ENCODE measurements around the gene SFXN2. TPM values are rescaled to one million over a fixed set of nuclear protein-coding genes. Genes with fewer than 3 reads are reported as not detected.
"Not testable (repeated sequence)": the region's sequence is repeated elsewhere in the genome, so short reads cannot be mapped to it uniquely, and the experiment has no call there.

The SFXN2 gene
- total RNA-seq, result 12.0 TPM
- long read RNA-seq, full-length matches to known transcripts, result 2 of 9 reads
- long read RNA-seq, partial matches to known transcripts, result 2 of 9 reads
- long read RNA-seq, other reads (novel, unspliced or antisense), result 5 of 9 reads

GRCh38 chr10:102714621-102715455, at the start of gene SFXN2:
TSS of gene SFXN2 (plus strand) at chr10:102714636. CDS start at chr10:102726637, 12,001 bp downstream.
- no peaks in the 10 kb centered on the region for H3K36me3 ChIP-seq
- intact Hi-C loops (cut with DNase I), result no loop called here
- peak within 1 kb of the TSS; percentile 87 for H3K27ac ChIP-seq
- ATAC-seq (no peak), DNase-seq (peak; percentile 81)
- H3K27me3 ChIP-seq, result no peaks in the 10 kb centered on the region
- peak within 1 kb of the TSS; percentile 99 for H3K4me3 ChIP-seq
- H3K4me1 ChIP-seq, result peaks cover 21% of the 10 kb centered on the region
- peak; percentile 9 for TF ChIP-seq CTCF (IDR thresholded peaks at IDR 0.05)
- H3K9me3 ChIP-seq, result no peaks in the 10 kb centered on the region

GRCh38 chr10:102665904-102666509, 48.4 kb upstream of the SFXN2 start:
- peaks cover 24% of the 10 kb centered on the region for H3K4me1 ChIP-seq
- H3K36me3 ChIP-seq, result no peaks in the 10 kb centered on the region
- TF ChIP-seq CTCF (IDR thresholded peaks at IDR 0.05), result no peak
- H3K4me3 ChIP-seq, result no peak overlapping the region
- H3K27me3 ChIP-seq, result no peaks in the 10 kb centered on the region
- no peaks in the 10 kb centered on the region for H3K9me3 ChIP-seq
- no peak for DNase-seq
- intact Hi-C loops (cut with DNase I), result no loop called here
- no peak overlapping the region for H3K27ac ChIP-seq
- no peak for ATAC-seq

- DNase-seq; H3K9me3 ChIP-seq; H3K27ac ChIP-seq; intact Hi-C loops (cut with DNase I); H3K4me3 ChIP-seq; H3K36me3 ChIP-seq; H3K27me3 ChIP-seq; ATAC-seq: not testable (repeated sequence)
- peaks cover 17% of the 10 kb centered on the region for H3K4me1 ChIP-seq
Measured at GRCh38 chr10:102667411-102667810, 47.0 kb upstream of the SFXN2 start.

- peaks cover 28% of the 10 kb centered on the region for H3K4me1 ChIP-seq
- DNase-seq (peak; percentile 56), ATAC-seq (no peak)
- peak overlapping the region; percentile 78 for H3K27ac ChIP-seq
- H3K27me3 ChIP-seq, result no peaks in the 10 kb centered on the region
- H3K9me3 ChIP-seq, result no peaks in the 10 kb centered on the region
- no peaks in the 10 kb centered on the region for H3K36me3 ChIP-seq
- intact Hi-C loops (cut with DNase I), result no loop called here
- H3K4me3 ChIP-seq, result no peak overlapping the region
- TF ChIP-seq CTCF (IDR thresholded peaks at IDR 0.05), result no peak
Measured at GRCh38 chr10:102668326-102669107, 45.9 kb upstream of the SFXN2 start.

GRCh38 chr10:102669206-102670064, 45.0 kb upstream of the SFXN2 start:
- peak overlapping the region; percentile 78 for H3K27ac ChIP-seq
- intact Hi-C loops (cut with DNase I), result no loop called here

More at GRCh38 chr10:102669206-102670064, 45.0 kb upstream of the SFXN2 start:
- ATAC-seq, result peak; percentile 89
- peak; percentile 51 for TF ChIP-seq CTCF (IDR thresholded peaks at IDR 0.05)
- DNase-seq, result peak; percentile 86
- no peaks in the 10 kb centered on the region for H3K9me3 ChIP-seq
- H3K36me3 ChIP-seq, result no peaks in the 10 kb centered on the region
- no peak overlapping the region for H3K4me3 ChIP-seq
- H3K27me3 ChIP-seq, result no peaks in the 10 kb centered on the region
- H3K4me1 ChIP-seq, result peaks cover 36% of the 10 kb centered on the region

Data from upper lobe of right lung (tissue), 1 donor.